Measurements from ENCODE around the gene JOSD2.

DNA sequence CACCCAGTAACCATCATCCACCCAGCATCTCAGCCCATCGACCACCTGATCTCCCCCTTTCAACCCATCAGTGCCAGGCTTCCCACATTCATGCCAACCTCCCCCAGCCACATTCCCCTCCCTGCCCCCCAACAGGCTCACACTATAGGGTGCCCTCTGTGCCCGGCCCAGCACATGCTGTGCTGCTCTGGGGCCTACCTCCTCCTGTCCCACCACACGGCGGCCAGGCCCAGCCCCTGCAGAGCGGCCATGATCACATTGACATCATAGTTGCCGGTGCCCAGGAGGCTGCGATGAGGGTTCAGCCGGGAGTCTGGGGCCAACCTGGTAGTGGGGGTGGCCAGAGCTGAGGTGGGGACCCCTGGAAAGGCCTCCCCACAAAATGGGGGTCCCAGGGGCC, 3.6 kb downstream of the JOSD2 start:
- TF ChIP-seq, protein P1, sequence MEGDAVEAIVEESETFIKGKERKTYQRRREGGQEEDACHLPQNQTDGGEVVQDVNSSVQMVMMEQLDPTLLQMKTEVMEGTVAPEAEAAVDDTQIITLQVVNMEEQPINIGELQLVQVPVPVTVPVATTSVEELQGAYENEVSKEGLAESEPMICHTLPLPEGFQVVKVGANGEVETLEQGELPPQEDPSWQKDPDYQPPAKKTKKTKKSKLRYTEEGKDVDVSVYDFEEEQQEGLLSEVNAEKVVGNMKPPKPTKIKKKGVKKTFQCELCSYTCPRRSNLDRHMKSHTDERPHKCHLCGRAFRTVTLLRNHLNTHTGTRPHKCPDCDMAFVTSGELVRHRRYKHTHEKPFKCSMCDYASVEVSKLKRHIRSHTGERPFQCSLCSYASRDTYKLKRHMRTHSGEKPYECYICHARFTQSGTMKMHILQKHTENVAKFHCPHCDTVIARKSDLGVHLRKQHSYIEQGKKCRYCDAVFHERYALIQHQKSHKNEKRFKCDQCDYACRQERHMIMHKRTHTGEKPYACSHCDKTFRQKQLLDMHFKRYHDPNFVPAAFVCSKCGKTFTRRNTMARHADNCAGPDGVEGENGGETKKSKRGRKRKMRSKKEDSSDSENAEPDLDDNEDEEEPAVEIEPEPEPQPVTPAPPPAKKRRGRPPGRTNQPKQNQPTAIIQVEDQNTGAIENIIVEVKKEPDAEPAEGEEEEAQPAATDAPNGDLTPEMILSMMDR (IDR thresholded peaks at IDR 0.05), result no peak
- no peak for TF ChIP-seq POLR2A (IDR thresholded peaks at IDR 0.05)
